ENCODE results near the gene GTF2A2.

GTF2A2 gene

DNA sequence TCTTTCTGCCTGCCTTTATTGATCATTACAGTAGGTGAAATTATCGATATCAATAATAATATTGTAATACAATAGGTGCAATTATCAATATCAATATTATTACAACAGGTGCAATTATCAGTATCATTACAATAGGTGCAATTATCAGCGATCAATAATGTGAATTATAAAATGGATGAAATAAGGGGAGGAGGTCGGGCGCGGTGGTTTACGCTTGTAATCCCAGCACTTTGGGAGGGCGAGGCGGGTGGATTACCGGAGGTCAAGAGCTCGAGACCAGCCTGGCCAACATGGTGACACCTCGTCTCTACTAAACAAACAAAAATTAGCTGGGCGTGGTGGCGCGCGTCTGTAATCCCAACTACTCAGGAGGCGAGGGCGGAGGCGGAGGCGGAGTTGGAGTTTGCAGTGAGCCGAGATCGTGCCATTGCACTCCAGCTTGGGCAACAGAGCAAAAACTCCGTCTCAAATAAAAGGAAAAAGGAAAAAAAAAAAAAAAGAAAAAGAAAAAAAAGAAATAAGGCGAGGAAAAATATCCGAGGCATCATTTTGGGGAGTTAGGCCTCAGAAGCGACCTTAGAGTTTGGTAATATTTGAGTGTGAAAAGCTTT, 32.4 kb upstream of the GTF2A2 start (continued):
- TF ChIP-seq ZNF140 (tag by site-specific recombination; IDR thresholded peaks at IDR 0.05) (no peak), FEZF1 (tag by site-specific recombination; IDR thresholded peaks at IDR 0.05) (peak; percentile 38; the same call in 1 of the 2 replicates), SCRT2 (tag by site-specific recombination; IDR thresholded peaks at IDR 0.05) (peak; percentile 66; the same call in 1 of the 2 replicates), ZXDB (tag by site-specific recombination; IDR thresholded peaks at IDR 0.05) (peak; percentile 27; the same call in 1 of the 2 replicates)
- TF ChIP-seq, protein P1, sequence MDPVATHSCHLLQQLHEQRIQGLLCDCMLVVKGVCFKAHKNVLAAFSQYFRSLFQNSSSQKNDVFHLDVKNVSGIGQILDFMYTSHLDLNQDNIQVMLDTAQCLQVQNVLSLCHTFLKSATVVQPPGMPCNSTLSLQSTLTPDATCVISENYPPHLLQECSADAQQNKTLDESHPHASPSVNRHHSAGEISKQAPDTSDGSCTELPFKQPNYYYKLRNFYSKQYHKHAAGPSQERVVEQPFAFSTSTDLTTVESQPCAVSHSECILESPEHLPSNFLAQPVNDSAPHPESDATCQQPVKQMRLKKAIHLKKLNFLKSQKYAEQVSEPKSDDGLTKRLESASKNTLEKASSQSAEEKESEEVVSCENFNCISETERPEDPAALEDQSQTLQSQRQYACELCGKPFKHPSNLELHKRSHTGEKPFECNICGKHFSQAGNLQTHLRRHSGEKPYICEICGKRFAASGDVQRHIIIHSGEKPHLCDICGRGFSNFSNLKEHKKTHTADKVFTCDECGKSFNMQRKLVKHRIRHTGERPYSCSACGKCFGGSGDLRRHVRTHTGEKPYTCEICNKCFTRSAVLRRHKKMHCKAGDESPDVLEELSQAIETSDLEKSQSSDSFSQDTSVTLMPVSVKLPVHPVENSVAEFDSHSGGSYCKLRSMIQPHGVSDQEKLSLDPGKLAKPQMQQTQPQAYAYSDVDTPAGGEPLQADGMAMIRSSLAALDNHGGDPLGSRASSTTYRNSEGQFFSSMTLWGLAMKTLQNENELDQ (tag by site-specific recombination; IDR thresholded peaks at IDR 0.05; ENCODE audit: low read depth), result no peak

DNA sequence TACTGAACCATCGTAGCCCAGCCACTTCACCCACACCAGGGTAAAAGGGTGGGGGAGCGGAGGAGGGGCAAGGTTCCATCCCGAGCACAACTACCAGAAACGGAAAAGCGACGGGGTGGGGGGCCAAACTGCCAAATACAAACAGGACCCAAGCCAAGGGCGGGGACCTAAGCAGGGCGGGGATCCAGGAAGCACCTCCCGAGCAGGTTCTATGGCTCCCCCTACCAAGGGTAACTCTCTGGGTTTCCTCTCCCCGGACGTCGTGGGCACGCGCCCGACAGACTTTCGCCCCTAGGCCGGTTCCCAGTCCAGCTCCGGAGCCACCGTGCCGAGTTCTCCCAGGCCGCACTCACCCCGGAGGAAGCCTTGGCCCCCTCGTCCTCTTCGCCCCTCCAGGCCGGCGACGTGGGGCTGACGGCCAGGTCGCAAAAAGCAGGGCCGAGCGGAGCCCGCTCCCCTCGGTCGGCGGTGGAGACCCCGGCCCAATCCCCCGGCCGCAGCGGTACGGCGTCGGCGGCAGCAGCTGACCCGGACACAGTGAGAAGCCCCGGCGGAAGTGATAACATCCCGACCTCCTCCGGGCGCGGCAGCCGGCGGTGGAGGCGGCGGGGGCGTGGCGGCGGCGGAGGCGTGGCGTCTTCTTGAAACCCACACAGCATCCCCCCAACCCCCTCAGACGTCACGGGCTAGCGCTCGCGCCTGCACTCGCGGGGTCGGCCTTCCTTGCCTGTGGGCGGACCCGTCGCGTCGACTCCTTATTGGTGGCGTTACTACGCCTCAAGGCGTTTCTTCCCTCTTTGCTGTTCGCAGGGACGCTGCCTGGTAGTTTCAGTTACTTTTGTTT, 31.7 kb upstream of the GTF2A2 start, which contains the start of gene BNIP2:
Gene BNIP2 (minus strand): TSS at position 539 of the 844 bp plus-strand sequence. CDS start 6,863 bp downstream, outside the sequence.
- peaks cover 0 to 2% of the 10 kb centered on the region in 2 experiments; a peak in 2 of 3 replicates for H3K36me3 ChIP-seq (ENCODE audit: control insufficient read depth in 2 of 2, insufficient read depth in 1 of 2, low read length in 2 of 2)
- ChIA-PET POLR2A (interaction anchor here (0.7 to 3.2 kb wide), 2 partner anchors 32 to 37 kb away, joined by 5 to 10 read pairs; partner anchors contain the start of gene GTF2A2), CTCF (interaction anchor here (0.6 to 6.4 kb wide), 5 partner anchors 10 to 638 kb away, joined by 4 to 64 read pairs (median 8); no protein-coding TSS in a partner anchor)
- H3K27ac ChIP-seq (ENCODE audit: extremely low read depth, low read depth, low read length), result peak within 1 kb of the TSS; percentile 85
- no peaks in the 10 kb centered on the region for H3K9me3 ChIP-seq (ENCODE audit: control insufficient read depth, insufficient read depth, low read depth, low read length)
- peaks cover 7% of the 10 kb centered on the region; the same call in 1 of the 2 replicates for H3K4me1 ChIP-seq (ENCODE audit: control insufficient read depth, insufficient read depth, low read length)
- H3K4me3 ChIP-seq (ENCODE audit: low read depth, low read length), result peak within 1 kb of the TSS; percentile 99
- no peak for TF ChIP-seq ZNF560 (tag by site-specific recombination; IDR thresholded peaks at IDR 0.05; ENCODE audit: borderline replicate concordance)
- no peak for TF ChIP-seq ZNF175 (tag by site-specific recombination; IDR thresholded peaks at IDR 0.05)
- TF ChIP-seq, protein P2, sequence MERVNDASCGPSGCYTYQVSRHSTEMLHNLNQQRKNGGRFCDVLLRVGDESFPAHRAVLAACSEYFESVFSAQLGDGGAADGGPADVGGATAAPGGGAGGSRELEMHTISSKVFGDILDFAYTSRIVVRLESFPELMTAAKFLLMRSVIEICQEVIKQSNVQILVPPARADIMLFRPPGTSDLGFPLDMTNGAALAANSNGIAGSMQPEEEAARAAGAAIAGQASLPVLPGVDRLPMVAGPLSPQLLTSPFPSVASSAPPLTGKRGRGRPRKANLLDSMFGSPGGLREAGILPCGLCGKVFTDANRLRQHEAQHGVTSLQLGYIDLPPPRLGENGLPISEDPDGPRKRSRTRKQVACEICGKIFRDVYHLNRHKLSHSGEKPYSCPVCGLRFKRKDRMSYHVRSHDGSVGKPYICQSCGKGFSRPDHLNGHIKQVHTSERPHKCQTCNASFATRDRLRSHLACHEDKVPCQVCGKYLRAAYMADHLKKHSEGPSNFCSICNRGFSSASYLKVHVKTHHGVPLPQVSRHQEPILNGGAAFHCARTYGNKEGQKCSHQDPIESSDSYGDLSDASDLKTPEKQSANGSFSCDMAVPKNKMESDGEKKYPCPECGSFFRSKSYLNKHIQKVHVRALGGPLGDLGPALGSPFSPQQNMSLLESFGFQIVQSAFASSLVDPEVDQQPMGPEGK (tag by site-specific recombination; IDR thresholded peaks at IDR 0.05), result peak; percentile 34
- TF ChIP-seq ZNF768 (tag by site-specific recombination; IDR thresholded peaks at IDR 0.05), result no peak
- TF ChIP-seq, protein P3, sequence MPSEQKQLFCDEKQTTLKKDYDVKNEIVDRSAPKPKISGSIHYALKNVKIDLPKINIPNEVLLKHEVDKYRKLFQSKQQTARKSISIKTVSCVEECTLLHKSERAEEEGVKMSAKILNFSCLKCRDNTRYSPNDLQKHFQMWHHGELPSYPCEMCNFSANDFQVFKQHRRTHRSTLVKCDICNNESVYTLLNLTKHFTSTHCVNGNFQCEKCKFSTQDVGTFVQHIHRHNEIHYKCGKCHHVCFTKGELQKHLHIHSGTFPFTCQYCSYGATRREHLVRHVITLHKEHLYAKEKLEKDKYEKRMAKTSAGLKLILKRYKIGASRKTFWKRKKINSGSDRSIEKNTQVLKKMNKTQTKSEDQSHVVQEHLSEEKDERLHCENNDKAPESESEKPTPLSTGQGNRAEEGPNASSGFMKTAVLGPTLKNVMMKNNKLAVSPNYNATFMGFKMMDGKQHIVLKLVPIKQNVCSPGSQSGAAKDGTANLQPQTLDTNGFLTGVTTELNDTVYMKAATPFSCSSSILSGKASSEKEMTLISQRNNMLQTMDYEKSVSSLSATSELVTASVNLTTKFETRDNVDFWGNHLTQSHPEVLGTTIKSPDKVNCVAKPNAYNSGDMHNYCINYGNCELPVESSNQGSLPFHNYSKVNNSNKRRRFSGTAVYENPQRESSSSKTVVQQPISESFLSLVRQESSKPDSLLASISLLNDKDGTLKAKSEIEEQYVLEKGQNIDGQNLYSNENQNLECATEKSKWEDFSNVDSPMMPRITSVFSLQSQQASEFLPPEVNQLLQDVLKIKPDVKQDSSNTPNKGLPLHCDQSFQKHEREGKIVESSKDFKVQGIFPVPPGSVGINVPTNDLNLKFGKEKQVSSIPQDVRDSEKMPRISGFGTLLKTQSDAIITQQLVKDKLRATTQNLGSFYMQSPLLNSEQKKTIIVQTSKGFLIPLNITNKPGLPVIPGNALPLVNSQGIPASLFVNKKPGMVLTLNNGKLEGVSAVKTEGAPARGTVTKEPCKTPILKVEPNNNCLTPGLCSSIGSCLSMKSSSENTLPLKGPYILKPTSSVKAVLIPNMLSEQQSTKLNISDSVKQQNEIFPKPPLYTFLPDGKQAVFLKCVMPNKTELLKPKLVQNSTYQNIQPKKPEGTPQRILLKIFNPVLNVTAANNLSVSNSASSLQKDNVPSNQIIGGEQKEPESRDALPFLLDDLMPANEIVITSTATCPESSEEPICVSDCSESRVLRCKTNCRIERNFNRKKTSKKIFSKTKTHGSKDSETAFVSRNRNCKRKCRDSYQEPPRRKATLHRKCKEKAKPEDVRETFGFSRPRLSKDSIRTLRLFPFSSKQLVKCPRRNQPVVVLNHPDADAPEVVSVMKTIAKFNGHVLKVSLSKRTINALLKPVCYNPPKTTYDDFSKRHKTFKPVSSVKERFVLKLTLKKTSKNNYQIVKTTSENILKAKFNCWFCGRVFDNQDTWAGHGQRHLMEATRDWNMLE (tag by site-specific recombination; conservative IDR thresholded peaks at IDR 0.05; ENCODE audit: low read depth), result peak; percentile 85
- 0 out of 2 replicates have a peak, but pooled peaks have one; percentile 30 for TF ChIP-seq ZBTB17 (tag by site-specific recombination; IDR thresholded peaks at IDR 0.05)
- no peak for TF ChIP-seq ZNF558 (tag by site-specific recombination; IDR thresholded peaks at IDR 0.05)
- peak; percentile 83 for TF ChIP-seq BCL11B (tag by site-specific recombination; IDR thresholded peaks at IDR 0.05; ENCODE audit: low read depth)
- TF ChIP-seq ZNF629 (tag by site-specific recombination; IDR thresholded peaks at IDR 0.05), result peak; percentile 86
- peak; percentile 45; the same call in 1 of the 2 replicates for TF ChIP-seq ZNF660 (tag by site-specific recombination; IDR thresholded peaks at IDR 0.05)
- TF ChIP-seq ZSCAN30 (tag by site-specific recombination; IDR thresholded peaks at IDR 0.05), result no peak
- peak; percentile 75 for TF ChIP-seq ZNF76 (tag by site-specific recombination; IDR thresholded peaks at IDR 0.05; ENCODE audit: borderline replicate concordance, low read depth)
- no peak for TF ChIP-seq YY1 (tag by site-specific recombination; IDR thresholded peaks at IDR 0.05)
- no peak for TF ChIP-seq ZNF544 (tag by site-specific recombination; IDR thresholded peaks at IDR 0.05)
- peak; percentile 97 for TF ChIP-seq KLF9 (tag by site-specific recombination; IDR thresholded peaks at IDR 0.05; ENCODE audit: low read depth)
- no peak for TF ChIP-seq ZSCAN23 (tag by site-specific recombination; IDR thresholded peaks at IDR 0.05)
- TF ChIP-seq, protein P4, sequence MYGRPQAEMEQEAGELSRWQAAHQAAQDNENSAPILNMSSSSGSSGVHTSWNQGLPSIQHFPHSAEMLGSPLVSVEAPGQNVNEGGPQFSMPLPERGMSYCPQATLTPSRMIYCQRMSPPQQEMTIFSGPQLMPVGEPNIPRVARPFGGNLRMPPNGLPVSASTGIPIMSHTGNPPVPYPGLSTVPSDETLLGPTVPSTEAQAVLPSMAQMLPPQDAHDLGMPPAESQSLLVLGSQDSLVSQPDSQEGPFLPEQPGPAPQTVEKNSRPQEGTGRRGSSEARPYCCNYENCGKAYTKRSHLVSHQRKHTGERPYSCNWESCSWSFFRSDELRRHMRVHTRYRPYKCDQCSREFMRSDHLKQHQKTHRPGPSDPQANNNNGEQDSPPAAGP (tag by site-specific recombination; IDR thresholded peaks at IDR 0.05), result peak; percentile 33; the same call in 1 of the 2 replicates
